Left ventricle myocardium inferior (tissue), 1 donor: Measurements from ENCODE around the gene ANGPTL8. TPM values are rescaled to one million over a fixed set of nuclear protein-coding genes. Genes with fewer than 3 reads are reported as not detected.
A peak's percentile ranks its signal among the peaks of the same experiment; 100 is the strongest.

ENCODE experiments used
- DNase-seq: peaks from one replicate; pipeline ENCODE4 v3.0.0-alpha.2; 2020
- H3K27ac ChIP-seq: fragments of 200-600 bp; replicated peaks from 2 replicates; pipeline ENCODE4 v1.8.0; 2021
- H3K27me3 ChIP-seq: fragments of 200-600 bp; 2 replicates; pipeline ENCODE4 v1.8.0; 2021; ENCODE audit warnings: low read depth
- H3K36me3 ChIP-seq: fragments of 200-600 bp; 2 replicates; pipeline ENCODE4 v1.8.0; 2021
- H3K4me1 ChIP-seq: fragments of 200-600 bp; 2 replicates; pipeline ENCODE4 v1.8.0; 2021
- H3K4me3 ChIP-seq: fragments of 200-600 bp; 2 replicates; pipeline ENCODE4 v1.8.0; 2021; ENCODE audit warnings: mild to moderate bottlenecking, moderate library complexity
- H3K9me3 ChIP-seq: fragments of 200-600 bp; replicated peaks from 2 replicates; pipeline ENCODE4 v1.8.0; 2021
- CTCF ChIP-seq: fragments of 200-600 bp; IDR thresholded peaks from 2 replicates; pipeline ENCODE4 v1.8.0; 2021; ENCODE audit warnings: antibody characterized with exemption, mild to moderate bottlenecking, borderline replicate concordance
- intact Hi-C: fragments of 100-400 bp; cut with micrococcal nuclease; formaldehyde crosslinking; loops from one replicate; pipeline ENCODE4 v1.11.0; 2022
- total RNA-seq: library from RNA; stranded (reverse); fragmentation: NEBNext Ultra II Directional; extraction: Animal tissue kit (Norgen Biotek cat#: 25700); gene quantifications from one replicate; pipeline ENCODE4 v1.2.1, GENCODE V29; 2021
- donor health status: DM: no; HTN: yes; CAD: no; lungs with severe emphysema.

The ANGPTL8 gene
- total RNA-seq, 1 donor from 2014 or later, result not detected

DNA sequence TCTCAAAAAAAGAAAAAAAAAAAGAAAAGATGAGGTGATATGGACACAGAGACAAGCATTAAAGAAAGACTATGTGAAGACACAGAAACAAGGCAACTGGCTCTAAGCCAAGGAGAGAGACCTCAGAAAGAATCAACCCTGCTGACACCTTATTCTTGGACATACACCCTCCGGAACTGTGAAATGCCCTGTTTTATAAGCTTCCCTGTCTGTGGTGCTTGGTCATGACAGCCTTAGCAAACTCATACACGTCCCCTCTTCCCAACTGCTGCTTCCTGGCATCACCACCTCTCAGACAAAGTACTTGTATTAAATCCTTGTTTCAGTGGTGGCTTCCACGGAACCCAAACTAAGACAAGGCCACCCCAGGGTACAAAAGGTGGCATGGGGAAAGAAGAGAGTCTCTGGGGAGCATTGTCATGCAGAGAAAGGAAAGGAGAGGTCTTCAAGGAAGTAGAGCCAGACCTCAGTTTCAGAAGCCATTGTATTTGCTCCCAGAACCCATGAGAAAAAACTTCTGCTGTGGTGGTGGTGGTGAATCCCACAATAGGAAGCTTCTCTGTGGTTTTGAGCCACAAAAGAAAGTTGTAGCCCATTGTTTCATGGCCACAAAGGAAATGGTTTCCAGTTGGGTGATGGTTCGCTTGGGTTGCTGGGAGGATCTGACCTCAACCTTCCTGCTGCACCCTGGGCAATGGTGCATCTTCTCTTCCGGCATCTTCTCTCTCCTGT lies 40.3 kb downstream of the ANGPTL8 start:
- intact Hi-C loops, result no loop called here
- Histone ChIP-seq H3K4me1 (peaks cover 19% of the 10 kb centered on the region), H3K9me3 (no peaks in the 10 kb centered on the region), H3K27me3 (no peaks in the 10 kb centered on the region), H3K36me3 (no peaks in the 10 kb centered on the region), H3K27ac (peak overlapping the region; percentile 51), H3K4me3 (no peak overlapping the region)
- DNase-seq, result no peak
- no peak for TF ChIP-seq CTCF

DNA sequence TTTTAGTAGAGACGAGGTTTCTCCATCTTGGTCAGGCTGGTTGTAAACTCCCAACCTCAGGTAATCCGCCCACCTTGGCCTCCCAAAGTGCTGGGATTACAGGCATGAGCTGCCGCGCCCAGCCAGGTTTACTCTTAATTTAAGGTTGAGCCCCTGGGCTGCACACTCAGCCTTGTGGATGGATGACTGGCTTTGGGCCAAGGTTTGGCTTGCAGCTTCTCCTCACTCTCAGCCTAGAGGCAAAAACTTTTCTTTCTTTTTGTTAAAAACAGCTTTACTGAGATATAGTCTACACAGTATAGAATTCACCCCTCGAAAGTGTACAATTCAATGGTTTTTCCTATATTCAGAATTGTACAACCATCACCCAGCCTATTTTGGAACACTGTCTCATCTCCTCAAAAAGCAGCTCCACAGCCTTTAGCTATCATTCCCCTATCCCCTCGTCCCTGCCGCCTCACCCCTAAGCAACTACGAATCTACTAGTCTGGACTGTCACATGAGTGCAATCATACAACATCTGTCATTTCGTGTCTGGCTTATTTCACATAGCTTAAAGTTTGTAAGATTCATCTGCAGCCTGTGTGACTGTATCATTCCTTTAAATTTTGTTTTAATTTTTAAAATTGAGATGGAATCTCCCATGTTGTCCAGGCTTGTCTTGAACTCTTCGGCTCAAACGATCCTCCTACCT lies 42.1 kb downstream of the ANGPTL8 start:
- no peaks in the 10 kb centered on the region for H3K36me3 ChIP-seq
- no peaks in the 10 kb centered on the region for H3K9me3 ChIP-seq
- intact Hi-C loops, result no loop called here
- no peak for DNase-seq
- H3K4me3 ChIP-seq, result no peak overlapping the region
- H3K27me3 ChIP-seq, result no peaks in the 10 kb centered on the region
- H3K27ac ChIP-seq, result no peak overlapping the region
- no peak for TF ChIP-seq CTCF
- peaks cover 25% of the 10 kb centered on the region for H3K4me1 ChIP-seq

- Histone ChIP-seq H3K4me3 (no peak overlapping the region), H3K36me3 (no peaks in the 10 kb centered on the region), H3K27me3 (no peaks in the 10 kb centered on the region), H3K27ac (peak overlapping the region; percentile 6), H3K4me1 (peaks cover 21% of the 10 kb centered on the region), H3K9me3 (no peaks in the 10 kb centered on the region)
- DNase-seq, result no peak
- no peak for TF ChIP-seq CTCF
- intact Hi-C loops, result no loop called here
Observed at GRCh38 chr19:11284515-11284914, 45.1 kb downstream of the ANGPTL8 start.

GRCh38 chr19:11286312-11286974 lies 47.0 kb downstream of the ANGPTL8 start:
- DNase-seq, result peak; percentile 32
- H3K4me3 ChIP-seq, result no peak overlapping the region
- intact Hi-C loops, result no loop called here
- peak overlapping the region; percentile 66 for H3K27ac ChIP-seq
- H3K4me1 ChIP-seq, result peaks cover 16% of the 10 kb centered on the region
- H3K27me3 ChIP-seq, result no peaks in the 10 kb centered on the region
- peak; percentile 61 for TF ChIP-seq CTCF
- H3K36me3 ChIP-seq, result no peaks in the 10 kb centered on the region
- no peaks in the 10 kb centered on the region for H3K9me3 ChIP-seq

DNA sequence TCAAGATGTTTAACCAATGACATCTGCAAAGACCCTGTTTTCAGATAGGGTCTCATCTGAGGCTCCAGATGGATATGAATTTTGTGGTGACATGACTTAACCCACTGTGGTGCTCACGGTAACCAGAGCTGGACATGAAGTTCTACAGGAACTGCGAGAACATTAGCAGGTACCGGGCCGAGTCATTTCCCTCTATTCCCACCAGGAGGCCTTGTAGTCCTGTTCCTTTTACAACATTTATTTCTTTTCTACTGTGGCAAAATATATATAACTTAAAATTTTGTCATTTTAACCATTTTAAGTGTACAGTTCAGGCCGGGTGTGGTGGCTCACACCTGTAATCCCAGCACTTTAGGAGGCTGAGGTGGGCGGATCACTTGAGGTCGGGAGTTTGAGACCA lies 48.9 kb downstream of the ANGPTL8 start:
- no peak overlapping the region for H3K4me3 ChIP-seq
- H3K4me1 ChIP-seq, result peaks cover 20% of the 10 kb centered on the region
- H3K27me3 ChIP-seq, result no peaks in the 10 kb centered on the region
- intact Hi-C loops, result no loop called here
- H3K9me3 ChIP-seq, result no peaks in the 10 kb centered on the region
- no peak for DNase-seq
- no peaks in the 10 kb centered on the region for H3K36me3 ChIP-seq
- peak; percentile 55 for TF ChIP-seq CTCF
- no peak overlapping the region for H3K27ac ChIP-seq
